HEK293 (cell line): Measurements from ENCODE around the gene VPS13D.

Experiments
- CTCF ChIP-seq: fragments of 450-650 bp; formaldehyde crosslinking; IDR thresholded peaks from 2 replicates; pipeline ENCODE4 v1.5.1; 2016; ENCODE audit warnings: missing biosample characterization, missing genetic modification characterization
- ZNF121 ChIP-seq: fragments of 450-650 bp; formaldehyde crosslinking; IDR thresholded peaks from 2 replicates; pipeline ENCODE4 v1.5.1; 2016; ENCODE audit warnings: missing biosample characterization, missing genetic modification characterization
- ZNF514 ChIP-seq: fragments of 450-650 bp; formaldehyde crosslinking; IDR thresholded peaks from 2 replicates; pipeline ENCODE4 v1.5.1; 2016; ENCODE audit warnings: missing biosample characterization, missing genetic modification characterization

- TF ChIP-seq ZNF121 (tag by site-specific recombination): no peak
- no peak for TF ChIP-seq ZNF514
- no peak for TF ChIP-seq CTCF (tag by site-specific recombination)
These were observed 108.2 kb downstream of the VPS13D start for GRCh38 chr1:12338017-12338416.
